ENCODE measurements around the gene ARHGAP26.
A peak's percentile ranks its signal among the peaks of the same experiment; 100 is the strongest.

The ARHGAP26 gene

DNA sequence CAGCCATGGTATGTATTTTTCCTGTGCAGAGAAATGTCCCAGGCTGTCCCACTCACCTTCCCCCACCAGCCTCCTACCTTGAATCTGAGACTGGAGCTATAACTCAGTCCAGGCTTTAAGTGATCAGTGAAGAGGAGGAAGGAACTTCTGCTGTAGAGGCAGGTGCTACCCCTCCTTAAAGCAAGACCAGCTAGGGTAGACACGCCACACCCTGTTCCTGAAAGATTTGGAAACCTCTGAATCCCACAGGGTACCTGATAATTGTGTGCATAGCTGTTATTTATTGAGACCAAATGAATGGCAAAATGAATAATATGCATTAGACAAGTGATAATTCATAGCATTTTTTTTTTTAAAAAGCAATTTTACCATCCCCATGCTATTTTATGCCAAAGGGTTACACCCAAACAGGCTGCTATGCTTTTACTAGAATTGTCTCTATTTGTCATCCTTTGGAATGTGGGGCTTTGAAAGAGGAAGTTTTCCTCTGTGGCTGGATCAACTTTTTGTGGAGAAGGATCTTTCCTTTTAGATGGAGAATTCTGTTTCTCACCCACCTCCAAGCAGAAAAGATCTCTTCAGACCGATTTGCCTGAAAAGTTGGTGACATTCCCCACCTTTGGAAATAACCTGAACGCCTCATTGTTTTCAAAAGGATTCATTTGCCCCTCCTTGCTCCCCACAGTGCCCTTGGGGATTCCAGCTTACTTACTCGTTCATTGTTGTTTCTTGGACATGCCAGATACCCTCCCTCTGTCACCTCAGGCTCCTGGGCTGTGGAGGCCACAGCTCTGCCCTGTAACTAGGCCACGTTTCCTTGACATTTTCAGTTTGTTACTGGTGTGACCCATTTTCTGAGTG lies 384.6 kb downstream of the ARHGAP26 start:
- peak; percentile 76 for DNase-seq

DNA sequence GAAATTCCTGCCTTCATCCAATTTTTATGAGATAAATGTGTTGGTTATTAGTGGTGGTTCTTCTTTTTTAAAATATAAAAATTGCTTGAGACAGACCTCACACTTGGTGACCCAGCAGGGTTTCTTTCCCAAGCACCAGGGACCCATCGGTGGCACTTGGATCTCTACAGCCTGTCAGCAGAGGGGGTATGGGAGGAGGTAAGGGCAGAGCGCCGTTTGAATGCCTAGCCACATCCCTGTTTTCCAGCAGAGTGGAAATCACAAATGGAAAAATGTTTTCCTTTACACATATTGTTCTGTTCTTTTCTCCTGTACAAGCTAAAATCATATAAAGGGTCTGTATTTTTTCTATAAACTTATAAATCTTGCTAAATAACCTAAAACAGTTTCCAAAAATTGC lies 385.3 kb downstream of the ARHGAP26 start:
- DNase-seq, result no peak

DNA sequence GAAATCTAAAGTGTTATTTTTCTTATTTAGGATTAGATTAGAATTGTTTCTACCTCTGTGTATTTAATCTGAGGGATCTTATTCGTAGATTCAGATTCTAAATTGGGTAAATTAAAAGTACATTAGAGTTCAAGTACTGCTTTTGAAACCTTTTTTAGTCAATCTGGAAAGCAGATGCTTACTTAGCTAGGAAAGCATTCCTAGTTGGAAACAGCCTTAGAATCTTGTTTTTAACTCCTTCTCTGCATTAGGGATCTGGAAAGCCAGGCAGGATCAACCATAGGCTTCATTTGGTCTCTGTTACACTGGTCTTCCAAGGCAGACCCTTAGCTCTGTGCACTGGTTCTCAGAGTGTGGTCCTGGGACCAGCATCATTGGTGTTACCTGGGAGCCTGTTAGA lies 385.9 kb downstream of the ARHGAP26 start:
- no peak for DNase-seq

GRCh38 chr5:143156572-143156971 lies 386.4 kb downstream of the ARHGAP26 start:
- no peak for DNase-seq

DNA sequence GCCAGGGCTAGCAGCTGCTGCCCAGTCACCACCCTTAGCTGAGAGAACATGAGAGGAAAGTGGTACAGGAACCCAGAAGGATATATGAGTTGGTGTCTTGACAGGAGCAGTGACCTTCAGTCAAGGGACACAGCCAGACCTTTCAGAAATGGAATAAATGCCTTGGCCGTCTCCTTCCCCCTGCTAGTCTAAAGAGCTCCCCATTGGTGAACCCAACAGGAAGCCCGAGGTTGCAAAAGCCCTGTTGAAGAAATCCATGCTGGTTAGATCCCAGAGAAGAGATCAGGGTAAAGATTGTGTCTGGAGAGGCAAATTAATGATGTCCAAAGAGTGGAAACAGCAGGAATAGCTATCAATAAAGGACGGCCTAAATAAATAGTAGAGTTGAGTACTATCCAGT lies 388.9 kb downstream of the ARHGAP26 start:
- DNase-seq, result no peak

DNA sequence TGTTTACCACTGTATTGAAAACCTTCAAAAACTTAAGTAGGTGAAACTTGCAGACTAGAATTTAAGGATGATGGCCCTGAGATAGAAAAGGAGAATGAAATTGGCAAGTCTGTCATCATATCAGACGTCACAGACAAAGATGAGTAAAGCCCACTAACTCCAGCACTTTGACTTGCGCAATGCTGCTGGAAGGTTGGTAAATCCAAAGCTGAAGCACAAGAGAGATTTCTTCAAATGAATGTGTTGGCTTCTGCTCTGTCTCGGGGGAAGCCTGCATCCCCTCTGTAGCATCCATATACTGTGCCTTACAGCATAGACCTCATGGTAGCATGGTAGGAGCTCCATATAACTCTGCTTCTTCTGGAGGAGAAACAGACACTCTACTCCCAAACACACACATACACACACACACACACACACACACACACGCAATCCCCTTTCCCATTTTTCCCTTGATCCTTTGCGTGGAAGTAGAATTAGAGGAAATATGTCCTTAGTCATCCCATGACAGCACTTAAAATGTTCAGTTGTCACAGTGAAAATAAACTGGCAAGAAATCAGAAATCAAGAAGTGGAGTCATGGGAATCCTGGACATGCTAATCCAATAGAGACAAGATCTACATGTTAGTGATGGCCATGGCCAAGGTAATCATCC lies 391.8 kb downstream of the ARHGAP26 start:
- DNase-seq, result no peak

DNA sequence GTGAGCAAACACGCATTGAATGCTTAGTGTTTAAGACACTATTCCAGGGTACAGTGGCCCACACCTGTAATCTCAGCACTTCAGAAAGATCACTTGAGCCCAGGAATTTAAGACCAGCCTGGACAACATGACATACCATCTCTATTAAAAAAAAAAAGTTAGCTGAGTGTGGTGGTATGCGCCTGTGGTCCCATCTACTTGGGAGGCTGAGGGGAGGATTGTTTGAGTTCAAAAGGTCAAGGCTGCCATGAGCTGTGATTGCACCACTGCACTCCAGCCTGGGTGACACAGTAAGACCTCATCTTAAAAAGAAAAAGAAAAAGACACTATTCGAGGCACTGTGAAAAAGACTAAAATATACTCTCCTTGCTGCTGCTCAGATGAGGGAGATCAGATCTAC lies 392.6 kb downstream of the ARHGAP26 start:
- no peak for DNase-seq

DNA sequence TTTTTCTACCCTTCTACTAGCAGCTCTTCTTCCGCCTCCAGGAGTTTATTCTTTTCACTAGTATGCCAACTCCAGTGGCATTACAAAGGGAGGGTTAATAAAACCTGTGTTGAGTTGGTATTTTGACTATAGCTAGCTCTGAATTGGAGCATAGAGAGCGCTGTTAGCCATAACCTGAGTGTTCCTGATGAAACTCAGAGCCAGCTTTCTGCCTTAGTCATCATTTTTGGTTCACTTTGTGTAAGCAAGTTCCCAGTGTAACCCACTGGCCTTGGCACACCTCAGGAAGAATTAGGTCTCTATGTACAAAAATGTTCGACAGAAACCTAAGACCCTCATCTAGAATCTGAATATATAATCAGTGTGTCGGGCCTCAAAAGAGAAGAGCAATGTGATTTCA lies 394.4 kb downstream of the ARHGAP26 start:
- no peak for DNase-seq

- no peak for DNase-seq
These were observed 395.1 kb downstream of the ARHGAP26 start for GRCh38 chr5:143165049-143165880.

DNA sequence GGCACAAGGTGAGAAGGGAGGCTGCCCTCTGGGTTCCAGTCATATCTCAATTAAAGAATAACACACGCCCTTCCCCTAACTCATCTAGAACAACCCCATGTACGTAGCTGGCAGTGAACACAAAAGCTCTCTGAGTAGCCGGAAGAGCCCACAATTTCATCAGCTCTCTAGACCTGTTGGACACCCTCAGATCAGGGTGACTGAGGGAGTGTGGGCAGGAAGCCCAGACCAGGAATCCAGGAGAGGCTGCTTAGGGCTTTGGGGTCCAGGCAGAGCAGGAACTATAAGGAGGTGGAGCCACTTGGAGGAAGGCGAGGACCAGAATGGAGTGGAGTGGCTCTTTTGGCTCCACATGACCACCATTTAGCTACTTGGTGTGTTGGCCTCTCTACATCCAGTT lies 395.9 kb downstream of the ARHGAP26 start:
- DNase-seq, result no peak

- DNase-seq, result no peak
These were observed 396.7 kb downstream of the ARHGAP26 start for GRCh38 chr5:143166661-143167420.

DNA sequence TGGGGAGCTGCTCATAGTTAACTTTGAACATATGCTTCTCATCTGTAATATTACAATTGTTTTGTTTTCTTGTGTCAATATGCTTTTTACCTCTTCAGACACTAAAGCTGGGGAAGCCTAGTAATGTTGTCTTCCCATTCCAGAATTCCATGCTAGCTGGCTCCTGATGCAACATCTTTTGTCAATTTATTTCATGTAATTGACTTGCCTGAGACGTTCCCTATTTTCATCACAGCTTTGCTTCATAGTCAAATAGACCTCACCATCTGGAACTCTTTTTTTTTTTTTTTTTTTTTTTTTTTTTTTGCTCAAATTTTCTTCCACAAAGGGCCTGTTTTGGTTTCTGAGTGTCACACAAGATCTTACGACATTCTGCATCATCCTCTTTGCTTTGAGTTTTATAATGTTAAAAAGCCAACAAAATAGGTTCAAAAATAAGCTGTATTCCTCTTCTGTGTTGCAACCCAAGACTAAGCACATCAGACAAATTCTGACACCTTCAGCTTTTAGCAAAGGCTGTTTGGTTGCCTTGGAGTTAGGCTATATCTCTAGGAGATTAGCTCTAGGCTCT lies 398.1 kb downstream of the ARHGAP26 start:
- DNase-seq, result no peak

DNA sequence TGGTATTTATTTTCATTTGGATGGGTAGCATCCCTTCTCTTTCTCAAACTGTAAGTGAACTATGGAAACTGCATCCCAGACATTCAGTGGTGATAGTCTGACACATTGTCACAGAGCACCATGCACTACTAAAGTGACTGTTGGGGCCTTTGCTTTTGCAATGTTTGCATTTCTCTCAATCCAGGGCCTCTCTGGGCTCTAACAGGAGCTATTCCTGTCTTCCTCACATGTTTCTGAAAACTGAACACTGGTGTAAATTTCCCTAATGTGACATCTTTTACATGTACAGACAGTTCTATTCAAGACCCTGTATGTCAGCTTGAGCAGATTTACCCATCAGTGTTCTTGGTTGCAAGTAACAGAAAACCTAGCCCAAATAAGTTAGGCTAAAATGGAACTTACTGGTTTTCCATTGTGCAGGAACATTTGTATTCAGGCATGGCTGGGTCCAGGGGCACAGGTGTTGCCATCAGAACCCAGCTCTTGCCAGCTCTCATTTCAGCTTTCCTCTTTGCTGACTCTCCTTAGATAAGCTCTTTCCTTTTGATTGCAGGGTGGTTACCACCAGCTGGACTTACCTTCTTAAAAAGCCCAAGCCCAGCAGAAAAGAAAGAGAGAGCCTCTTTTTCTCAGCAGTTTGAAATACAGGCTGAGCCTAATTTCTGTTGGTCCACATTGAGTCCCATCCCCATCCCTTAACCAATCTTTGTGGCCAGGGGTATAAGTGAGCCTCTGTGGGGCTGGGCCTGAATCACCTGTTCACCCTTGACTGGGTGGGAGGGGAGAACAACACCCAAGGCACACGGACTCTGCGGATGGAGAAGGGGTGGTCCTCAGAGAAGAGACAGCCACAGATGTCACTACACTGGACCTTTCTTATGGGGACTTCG lies 399.0 kb downstream of the ARHGAP26 start:
- no peak for DNase-seq

DNA sequence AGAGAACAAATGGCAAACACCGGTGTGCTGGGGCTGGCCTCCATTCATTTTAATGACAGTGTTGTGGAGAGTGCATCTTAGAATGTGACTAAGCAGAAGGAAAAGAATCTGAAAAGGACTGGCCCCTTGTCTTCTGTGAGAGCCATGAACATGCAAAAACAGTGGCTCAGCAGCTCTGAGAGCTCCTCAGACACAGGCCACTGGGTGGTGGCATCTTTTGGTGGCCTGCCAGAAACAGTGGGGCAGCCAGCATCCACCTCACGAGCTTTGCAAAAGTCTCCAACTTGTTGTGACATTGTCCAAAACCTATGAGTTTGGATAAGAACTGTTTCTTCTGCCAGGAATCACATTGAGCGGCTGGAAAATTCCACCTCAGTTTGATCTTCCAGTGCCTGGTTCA lies 399.9 kb downstream of the ARHGAP26 start:
- no peak for DNase-seq

- no peak for DNase-seq
These were observed 400.8 kb downstream of the ARHGAP26 start for GRCh38 chr5:143170977-143171376.

GRCh38 chr5:143172739-143173138 lies 402.6 kb downstream of the ARHGAP26 start:
- no peak for DNase-seq

DNA sequence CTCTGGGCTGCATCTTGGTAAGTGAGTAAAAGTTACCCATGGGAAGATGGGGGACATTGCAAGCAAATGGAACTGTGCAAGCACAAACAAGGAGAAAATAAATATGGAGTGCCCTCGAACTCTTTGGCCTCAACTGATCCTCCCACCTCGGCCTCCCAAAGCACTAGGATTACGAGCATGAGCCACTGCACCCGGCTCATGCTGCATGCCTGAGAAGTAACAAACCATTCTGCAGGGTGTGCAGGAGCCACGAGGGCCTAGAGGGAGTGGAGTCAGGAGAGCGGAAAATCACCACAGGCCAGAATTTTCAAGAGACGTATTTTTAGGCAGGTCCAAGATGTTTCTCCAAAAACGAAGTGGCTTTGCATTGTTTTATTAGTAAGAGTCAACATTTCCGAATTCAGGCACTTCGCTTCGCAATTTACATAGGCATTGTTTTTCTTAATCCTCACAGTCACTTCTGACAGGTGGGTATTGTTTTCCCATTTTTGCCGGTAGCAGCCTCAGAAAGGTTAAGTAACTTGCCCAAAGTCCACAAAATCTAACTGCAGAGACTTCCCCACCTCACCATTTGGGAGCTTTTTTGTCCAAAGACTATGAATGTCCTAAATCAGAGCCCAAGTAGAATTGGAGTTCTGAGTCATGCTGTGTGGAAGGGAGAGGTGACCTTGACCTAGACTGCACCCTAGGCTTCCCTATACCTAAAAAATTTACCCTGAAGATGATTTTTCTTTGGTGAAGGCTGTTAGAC lies 403.1 kb downstream of the ARHGAP26 start:
- DNase-seq, result no peak

- no peak for DNase-seq
These were observed 404.7 kb downstream of the ARHGAP26 start for GRCh38 chr5:143174714-143175398.

DNA sequence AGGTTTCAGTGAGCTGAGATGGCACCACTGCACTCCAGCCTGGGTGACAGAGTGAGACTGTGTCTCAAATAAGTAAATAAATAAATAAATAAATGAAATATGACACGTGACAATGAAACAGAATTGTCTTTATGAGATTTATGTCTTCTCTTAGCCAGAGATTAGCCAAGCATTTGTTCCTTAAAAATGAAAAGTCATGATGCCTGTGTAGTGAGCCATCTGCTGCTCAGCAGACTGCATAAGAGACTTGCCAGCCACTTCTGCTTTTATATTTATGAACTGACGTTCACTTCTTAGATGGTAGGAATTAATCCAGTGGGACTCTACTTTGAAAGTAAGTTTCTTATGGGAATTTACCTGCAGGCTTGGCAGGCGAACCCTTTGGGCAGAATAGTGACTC lies 405.9 kb downstream of the ARHGAP26 start:
- DNase-seq, result no peak
